Endothelial cell of umbilical vein (primary cell): ENCODE data around the gene ILF2. TPM values are rescaled to one million over a fixed set of nuclear protein-coding genes. Genes with fewer than 3 reads are reported as not detected.

ENCODE experiments used
- BruUV-seq: library from RNA; stranded (reverse); fragments of 400-500 nt; replicated peaks from 2 replicates; lab custom pipeline; 2021; lab: Mats Ljungman, UMichigan
- CTCF ChIA-PET: fragments of 300-600, 350-600 bp; sonication (Branson Sonifier 250); formaldehyde crosslinking; loops from one replicate; lab custom pipeline; 2021; ENCODE audit warnings: antibody characterized with exemption, inconsistent platforms; lab: Charles Lee
- POLR2A ChIA-PET: fragments of 300-600, 350-600 bp; sonication (Branson Sonifier 250); formaldehyde crosslinking; loops from one replicate; lab custom pipeline; 2021; ENCODE audit warnings: antibody characterized with exemption, inconsistent platforms; lab: Charles Lee
- DNase-seq: peaks from one replicate; pipeline ENCODE4 v3.0.0-alpha.2; 2011; ENCODE audit warnings: low read depth, low spot score
- FAIRE-seq: peaks from 2 replicates; lab custom pipeline; 2011; peaks lifted over from hg19 to GRCh38; lab: Jason Lieb, UNC
- H2AFZ ChIP-seq: 2 replicates; pipeline ENCODE4 v1.6.0; 2012; ENCODE audit warnings: low read depth, low read length, control low read depth, inconsistent platforms
- H3K27ac ChIP-seq: 2 replicates; pipeline ENCODE4 v1.5.1; 2011; ENCODE audit warnings: low read depth, mild to moderate bottlenecking, control low read depth, low read length, moderate library complexity; ENCODE audit not compliant: insufficient read depth
- H3K27me3 ChIP-seq, 2 experiments: 2 replicates each; pipeline versions ENCODE4 v1.6.0 to v1.6.1; 2011; ENCODE audit warnings: low read length in 2 of 2, mixed read lengths in 1 of 2; ENCODE audit not compliant: control insufficient read depth in 2 of 2, insufficient read depth in 2 of 2
- H3K36me3 ChIP-seq, 2 experiments: 2 replicates in 1 of 2; 3 replicates in 1 of 2; pipeline ENCODE4 v1.5.1; 2011; ENCODE audit warnings: low read length in 2 of 2, mild to moderate bottlenecking in 1 of 2, moderate library complexity in 1 of 2; ENCODE audit not compliant: control insufficient read depth in 2 of 2, insufficient read depth in 2 of 2; ENCODE audit errors: extremely low read depth in 1 of 2
- H3K4me1 ChIP-seq: 3 replicates; pipeline ENCODE4 v1.5.1; 2011; ENCODE audit warnings: mild to moderate bottlenecking, low read length; ENCODE audit not compliant: control insufficient read depth, insufficient read depth; ENCODE audit errors: extremely low read depth
- H3K4me2 ChIP-seq: 2 replicates; pipeline ENCODE4 v1.6.1; 2011; ENCODE audit warnings: low read length, control low read depth, mixed read lengths; ENCODE audit not compliant: insufficient read depth
- H3K4me3 ChIP-seq, 3 experiments: fragments of 200-600 bp in 1 of 3; sonication (generic), shearing (Covaris generic) in 1 of 3; replicated peaks in 1 of 3; 2 replicates each; pipeline ENCODE4 v1.5.1; 2011 to 2016; ENCODE audit warnings: control low read depth in 3 of 3, low read length in 3 of 3, mild to moderate bottlenecking in 2 of 3, inconsistent platforms in 1 of 3, low read depth in 1 of 3, moderate library complexity in 1 of 3; ENCODE audit not compliant: insufficient read depth in 1 of 3
- H3K79me2 ChIP-seq: 2 replicates; pipeline ENCODE4 v1.6.0; 2012; ENCODE audit warnings: low read length, inconsistent platforms; ENCODE audit not compliant: control insufficient read depth, insufficient read depth
- H3K9ac ChIP-seq: replicated peaks from 2 replicates; pipeline ENCODE3; 2011; ENCODE audit warnings: low read length, control low read depth; ENCODE audit not compliant: insufficient read depth; ENCODE audit errors: extremely low read depth
- H3K9me1 ChIP-seq: replicated peaks from 3 replicates; pipeline ENCODE4 v1.6.0; 2011; ENCODE audit warnings: mild to moderate bottlenecking, low read length; ENCODE audit not compliant: control insufficient read depth, insufficient read depth; ENCODE audit errors: extremely low read depth
- H3K9me3 ChIP-seq: replicated peaks from 2 replicates; pipeline ENCODE4 v1.5.1; 2012; ENCODE audit warnings: low read length, inconsistent platforms; ENCODE audit not compliant: control insufficient read depth, insufficient read depth
- H4K20me1 ChIP-seq: replicated peaks from 2 replicates; pipeline ENCODE3; 2011; ENCODE audit warnings: mild to moderate bottlenecking, low read length; ENCODE audit not compliant: control insufficient read depth, insufficient read depth; ENCODE audit errors: extremely low read depth
- CTCF ChIP-seq, 2 donors: IDR thresholded peaks; 1 replicate in 1 of 2; 2 replicates in 1 of 2; pipeline ENCODE4 v1.5.1; 2011; ENCODE audit warnings: low read length in 2 of 2, mild to moderate bottlenecking in 2 of 2, moderate library complexity in 2 of 2, control low read depth in 1 of 2, inconsistent platforms in 1 of 2, low read depth in 1 of 2; ENCODE audit not compliant: insufficient read depth in 1 of 2; ENCODE audit errors: extremely low read depth in 1 of 2
- EZH2 ChIP-seq: IDR thresholded peaks from 2 replicates; pipeline ENCODE4 v1.6.1; 2012; ENCODE audit warnings: borderline replicate concordance, low read depth, mild to moderate bottlenecking, moderate library complexity, low read length, inconsistent platforms; ENCODE audit not compliant: severe bottlenecking
- FOS ChIP-seq: IDR thresholded peaks from 2 replicates; pipeline ENCODE4 v1.6.1; 2011; ENCODE audit warnings: mild to moderate bottlenecking, low read length, moderate library complexity, borderline replicate concordance; ENCODE audit not compliant: insufficient read depth
- GATA2 ChIP-seq: IDR thresholded peaks from 2 replicates; pipeline ENCODE4 v1.7.0; 2011; ENCODE audit warnings: low read depth, mild to moderate bottlenecking, moderate library complexity, mixed read lengths, low read length; ENCODE audit not compliant: insufficient read length, insufficient read depth
- JUN ChIP-seq: IDR thresholded peaks from 2 replicates; pipeline ENCODE4 v1.6.1; 2011; ENCODE audit warnings: borderline replicate concordance, low read depth; ENCODE audit not compliant: insufficient read length, insufficient read depth
- MYC ChIP-seq: IDR thresholded peaks from one replicate; pipeline ENCODE4 v1.6.1; 2011; ENCODE audit warnings: mild to moderate bottlenecking, low read depth, low read length
- POLR2A ChIP-seq: IDR thresholded peaks from 2 replicates; pipeline ENCODE4 v1.6.1; 2012; ENCODE audit warnings: low read depth, mild to moderate bottlenecking, control low read depth, low read length
- POLR2AphosphoS5 ChIP-seq: IDR thresholded peaks from 2 replicates; pipeline ENCODE4 v1.6.1; 2012; ENCODE audit warnings: low read depth, mild to moderate bottlenecking, control low read depth, low read length, moderate library complexity; ENCODE audit not compliant: insufficient read depth
- dilution Hi-C: fragments of 300-500 bp; cut with MboI; formaldehyde crosslinking; loops from one replicate; pipeline ENCODE4 v1.15.0; 2019; ENCODE audit warnings: low sequenced_read_pairs; ENCODE audit not compliant: extremely low pct_ligation_motif_present
- intact Hi-C: fragments of 100-400 bp; cut with micrococcal nuclease; formaldehyde crosslinking; loops from one replicate; pipeline ENCODE4 v1.10.0; 2022
- polyA plus RNA-seq, 4 experiments: library from polyadenylated mRNA; depleted of rRNA in 3 of 4; stranded (reverse) in 3 of 4; unstranded in 1 of 4; fragments of >200 nt; gene quantifications; 2 replicates each; pipeline versions ENCODE4 v1.2.1 to v1.2.3, GENCODE V29; 2011 to 2012; ENCODE audit warnings: missing spikeins in 1 of 4
- total RNA-seq: library from RNA; stranded (reverse); gene quantifications from 2 replicates; pipeline ENCODE4 v1.2.3, GENCODE V29; 2021
- TF ChIP-seq, protein P1 (sequence below): IDR thresholded peaks from 2 replicates; pipeline ENCODE4 v1.6.1; 2011; ENCODE audit not compliant: insufficient read depth, insufficient read length

ILF2 gene
- total and polyA plus RNA-seq, 2 donors (not counting 3 experiments of a cell fraction or from before 2014, with no cell fraction given): 271 to 303 TPM

DNA sequence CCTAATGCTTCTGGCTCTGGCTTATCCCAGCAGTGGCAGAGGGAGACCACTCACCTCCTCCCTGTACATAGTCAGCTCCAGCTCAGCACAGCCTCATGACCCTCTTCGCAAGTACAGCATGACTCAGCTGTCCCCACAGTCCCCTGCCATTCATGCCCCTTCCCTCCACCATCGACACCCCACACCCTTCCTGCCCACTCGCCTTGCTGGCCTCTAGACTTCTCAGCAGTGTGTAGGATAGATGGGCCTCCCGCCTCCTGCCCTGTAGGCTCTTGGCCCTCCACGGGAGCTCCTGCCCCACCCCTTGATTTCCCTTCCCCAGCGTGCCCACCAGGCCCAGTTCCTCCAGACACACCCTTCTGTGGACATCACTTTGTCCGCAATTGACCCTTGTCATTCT is 17.5 kb upstream of the ILF2 start:
- dilution Hi-C loops: no loop called here

More for the DNA sequence above, 17.5 kb upstream of the ILF2 start:
- H2AFZ ChIP-seq: no peak overlapping the region
- no peaks in the 10 kb centered on the region for H3K79me2 ChIP-seq
- FAIRE-seq (no peak), DNase-seq (no peak)
- no peak overlapping the region for H3K4me2 ChIP-seq
- no peaks in the 10 kb centered on the region for H3K9me1 ChIP-seq
- no peak for TF ChIP-seq EZH2
- TF ChIP-seq POLR2AphosphoS5: no peak
- no peak for TF ChIP-seq POLR2A
- TF ChIP-seq FOS: no peak
- no peak for TF ChIP-seq JUN
- TF ChIP-seq GATA2: no peak
- TF ChIP-seq, protein P1, sequence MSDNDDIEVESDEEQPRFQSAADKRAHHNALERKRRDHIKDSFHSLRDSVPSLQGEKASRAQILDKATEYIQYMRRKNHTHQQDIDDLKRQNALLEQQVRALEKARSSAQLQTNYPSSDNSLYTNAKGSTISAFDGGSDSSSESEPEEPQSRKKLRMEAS: no peak
- no peak for TF ChIP-seq MYC
- TF ChIP-seq CTCF (IDR thresholded peaks at IDR 0.05; ENCODE audit: extremely low read depth in 1 of 2, insufficient read depth in 1 of 2, low read depth in 1 of 2, low read length in 2 of 2): no peak
- H3K9me3 ChIP-seq: no peaks in the 10 kb centered on the region
- intact Hi-C loops: no loop called here
- POLR2A ChIA-PET: no interaction called here
- H3K4me1 ChIP-seq: no peaks in the 10 kb centered on the region
- no peaks in the 10 kb centered on the region for H3K27me3 ChIP-seq
- BruUV-seq: no TSS peak
- CTCF ChIA-PET: no interaction called here
- no peak overlapping the region for H3K4me3 ChIP-seq
- H4K20me1 ChIP-seq: no peaks in the 10 kb centered on the region
- H3K9ac ChIP-seq: no peak overlapping the region
- no peak overlapping the region for H3K27ac ChIP-seq
- H3K36me3 ChIP-seq: peaks cover 0 to 16% of the 10 kb centered on the region in 2 experiments
